Thyroid gland (tissue), 4 donors: ENCODE data around the gene OXSR1.

ENCODE experiments used
- CTCF ChIP-seq, 6 experiments: fragments of 200-600 bp in 3 of 6; fragments of 450-650 bp in 3 of 6; sonication (generic) in 3 of 6; IDR thresholded peaks; one replicate each; pipeline ENCODE4 v1.5.1; 2016 to 2019; ENCODE audit warnings: antibody characterized with exemption in 6 of 6, mild to moderate bottlenecking in 2 of 6, inconsistent platforms in 1 of 6, moderate library complexity in 1 of 6
- POLR2A ChIP-seq, 2 donors: fragments of 450-650 bp; IDR thresholded peaks; one replicate each; pipeline ENCODE4 v1.6.1; 2017; ENCODE audit warnings: antibody characterized with exemption in 2 of 2, mild to moderate bottlenecking in 2 of 2, moderate library complexity in 1 of 2

GRCh38 chr3:38250198-38250597 is 84.9 kb downstream of the OXSR1 start:
- TF ChIP-seq CTCF (IDR thresholded peaks at IDR 0.05): no peak
- TF ChIP-seq POLR2A (IDR thresholded peaks at IDR 0.05): no peak
